ENCODE measurements around the gene EBF4.
"Not testable (repeated sequence)": the region's sequence is repeated elsewhere in the genome, so short reads cannot be mapped to it uniquely, and the experiment has no call there.

EBF4 gene

DNA sequence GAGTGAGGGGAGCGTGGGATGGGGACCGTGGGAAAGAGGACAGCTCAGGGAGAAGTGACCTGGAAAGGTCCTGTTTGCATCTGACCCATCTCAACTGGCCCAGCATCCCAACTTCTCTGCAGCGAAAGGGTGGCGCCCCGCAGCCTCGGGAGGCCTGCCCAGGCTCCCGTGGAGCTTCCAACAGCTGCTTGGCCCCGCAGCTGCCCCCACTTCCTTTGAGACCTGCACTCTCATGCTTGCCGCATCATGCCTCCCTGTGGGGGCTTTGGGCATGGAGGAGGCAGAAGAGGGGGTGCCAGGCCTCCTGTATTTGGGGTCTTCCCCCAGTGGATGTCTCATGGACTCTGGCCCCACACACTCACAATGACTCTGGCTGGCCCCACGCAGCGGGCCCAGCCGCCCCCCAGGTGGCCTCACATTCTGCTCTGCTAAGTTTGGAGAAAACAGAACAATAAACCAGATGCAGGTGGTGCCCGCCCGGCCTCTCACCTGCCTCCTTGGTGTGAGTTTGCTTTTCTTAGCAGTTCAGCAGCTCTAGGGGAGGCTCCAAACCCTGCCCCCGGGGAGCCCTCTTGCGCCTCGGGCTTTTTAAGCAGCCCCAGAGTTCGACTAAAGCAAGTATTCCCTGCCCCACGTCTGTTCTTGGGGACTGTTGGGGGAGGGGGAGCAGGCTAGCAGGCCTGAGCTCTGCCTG lies 67.2 kb downstream of the EBF4 start:
- DNase-seq = no peak

DNA sequence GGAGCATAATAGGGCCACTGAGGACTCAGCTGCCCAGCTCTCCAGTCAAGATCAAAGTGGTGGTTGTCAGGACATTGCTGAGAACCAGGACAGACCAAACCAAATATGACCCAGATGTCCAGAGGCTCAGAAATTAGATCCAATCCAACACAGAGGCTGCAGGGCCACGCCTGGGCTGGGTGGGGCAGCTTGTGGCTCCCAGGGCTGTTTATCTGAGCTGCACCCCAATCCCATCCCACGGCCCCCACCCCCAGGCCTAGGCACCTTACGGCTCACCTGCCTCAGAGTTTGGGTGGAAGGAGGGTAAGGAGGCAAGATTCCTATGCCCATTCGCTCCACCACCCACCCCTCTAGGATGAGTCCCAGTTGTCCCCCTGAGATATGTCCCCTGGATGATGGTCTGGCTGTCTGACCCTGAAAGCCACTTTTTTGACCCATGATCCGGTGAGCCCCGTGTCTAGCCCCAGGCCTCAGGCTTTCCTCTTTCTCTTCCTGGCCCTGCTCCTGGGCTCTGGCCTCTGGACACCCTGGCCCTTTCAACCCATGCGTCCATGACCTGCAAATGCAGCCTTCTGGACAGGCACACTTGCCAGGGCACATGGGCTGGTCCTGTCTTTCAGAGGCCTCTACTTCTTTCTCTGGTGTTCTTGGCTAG lies 67.8 kb downstream of the EBF4 start:
- DNase-seq = no peak

DNA sequence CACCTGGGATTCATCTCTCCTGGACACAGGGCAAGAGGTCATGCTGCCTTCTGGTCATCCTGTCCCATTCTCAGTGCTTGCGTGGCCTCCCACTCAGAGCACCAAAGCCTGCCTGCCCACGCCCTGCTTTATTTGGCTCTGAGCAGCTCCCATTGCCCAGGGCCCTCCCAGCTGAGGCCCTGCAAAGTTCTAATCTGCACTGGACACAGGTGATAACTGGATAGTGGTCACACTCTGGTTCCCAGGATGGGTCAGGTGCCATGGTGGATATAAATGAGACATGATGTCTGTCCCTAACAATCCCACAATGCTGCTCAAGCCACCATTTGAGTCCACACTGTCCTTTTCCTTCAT lies 68.3 kb downstream of the EBF4 start:
- no peak for DNase-seq

DNA sequence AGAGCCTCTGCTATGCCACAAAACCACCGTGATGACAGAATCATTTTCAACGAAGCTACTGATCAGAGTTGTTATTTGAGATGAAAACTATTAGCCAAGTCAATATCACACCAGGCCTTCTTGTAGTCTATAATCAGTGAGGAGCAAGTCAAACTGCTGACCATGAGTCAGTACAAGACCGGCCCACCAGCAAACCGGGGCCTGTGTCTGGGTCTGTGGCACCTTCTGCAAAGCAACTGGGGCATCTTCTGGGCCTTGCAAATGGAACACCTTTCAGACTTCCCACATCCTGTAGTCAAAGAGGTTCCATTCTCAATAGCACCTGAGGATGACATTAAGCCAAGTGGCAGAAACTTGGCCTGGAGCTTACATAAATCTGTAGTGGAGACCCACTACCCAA lies 69.3 kb downstream of the EBF4 start:
- DNase-seq = no peak

DNA sequence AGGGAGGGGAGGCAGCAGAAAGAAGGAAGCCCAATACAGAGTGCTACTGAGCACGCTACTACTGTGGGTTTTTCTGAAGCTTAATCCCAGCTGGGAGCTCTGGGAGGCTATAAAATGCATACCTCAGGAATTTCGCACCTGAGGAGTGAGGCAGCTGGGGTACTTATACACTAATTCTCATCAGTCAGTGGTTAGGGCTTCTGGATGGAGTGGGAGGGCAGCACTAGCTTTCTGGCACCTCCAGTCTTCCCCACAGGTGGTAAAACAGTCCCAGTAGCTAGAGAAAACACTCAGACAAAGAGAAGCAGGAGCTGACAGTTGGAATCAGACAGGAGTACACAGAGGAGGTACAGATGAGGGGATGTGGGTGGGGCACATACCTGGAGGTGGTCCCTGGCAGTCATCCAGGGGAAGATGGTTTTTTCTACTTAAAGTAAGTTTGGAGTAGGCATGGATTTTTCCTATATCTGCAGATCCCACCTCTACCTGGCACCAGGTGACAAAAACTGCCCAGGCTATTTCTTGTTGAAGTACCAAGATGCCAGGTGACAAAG lies 70.1 kb downstream of the EBF4 start:
- no peak for DNase-seq

DNA sequence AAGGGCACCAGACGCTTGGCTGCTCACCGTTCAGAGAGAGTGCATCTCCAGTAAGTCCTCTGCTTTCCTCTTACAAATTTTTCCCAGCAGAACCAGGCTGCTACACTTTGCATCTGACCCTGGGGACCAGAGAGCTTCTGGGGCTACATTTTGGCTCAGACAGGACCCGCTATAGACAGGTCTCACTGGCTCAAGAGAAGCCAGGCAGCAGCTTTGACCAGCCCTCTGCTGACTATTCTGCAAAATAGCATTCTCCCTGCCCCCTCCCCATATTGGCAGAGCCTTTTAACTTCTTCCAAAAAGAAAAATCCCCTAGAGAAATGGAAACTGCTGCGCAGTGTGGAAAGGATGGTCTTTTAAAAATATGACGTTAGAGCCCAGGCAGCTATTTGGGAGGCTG lies 70.6 kb downstream of the EBF4 start:
- DNase-seq = no peak

DNA sequence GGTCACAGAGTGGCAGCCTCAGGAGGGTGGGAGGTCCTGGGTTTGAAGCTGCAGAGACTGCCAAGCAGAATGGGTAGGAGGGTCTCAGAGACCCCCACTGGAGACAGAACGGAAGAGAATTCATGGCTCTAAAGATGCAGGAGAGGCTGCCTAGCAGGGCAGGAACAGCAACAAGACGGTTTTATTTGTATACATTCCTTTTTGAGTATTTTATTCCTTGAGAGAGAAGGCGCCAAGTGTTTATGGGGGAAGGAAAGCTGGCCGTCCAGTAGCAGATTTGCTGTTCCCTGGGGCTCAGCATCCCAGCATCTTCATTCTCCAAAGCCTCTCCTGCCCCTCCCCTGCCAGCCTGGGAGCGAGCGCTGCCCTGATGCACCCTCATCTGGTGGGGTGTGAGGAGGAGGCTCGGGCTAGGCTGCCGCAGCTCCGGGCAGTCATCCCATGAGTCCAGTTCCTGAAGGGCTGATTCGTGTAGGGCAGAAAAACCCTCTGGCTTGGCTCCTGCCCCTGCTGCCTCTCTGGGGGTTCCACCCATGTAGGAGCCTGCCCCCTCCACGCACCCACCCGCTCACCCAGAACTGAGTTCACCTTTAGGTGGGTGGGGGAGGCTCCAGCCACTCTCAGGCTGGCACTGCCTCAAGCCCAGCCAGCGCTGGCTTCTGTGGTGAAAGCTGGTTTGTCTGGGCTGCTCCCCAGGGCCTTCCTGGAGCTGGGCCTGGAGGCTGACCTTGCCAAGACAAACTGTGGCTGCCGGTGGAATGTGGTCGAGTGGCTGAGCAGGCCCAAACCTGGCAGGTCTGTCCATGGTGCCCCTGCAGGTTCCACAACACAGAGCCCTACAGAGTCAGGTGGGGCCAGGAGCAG lies 75.4 kb downstream of the EBF4 start:
- no peak for DNase-seq

DNA sequence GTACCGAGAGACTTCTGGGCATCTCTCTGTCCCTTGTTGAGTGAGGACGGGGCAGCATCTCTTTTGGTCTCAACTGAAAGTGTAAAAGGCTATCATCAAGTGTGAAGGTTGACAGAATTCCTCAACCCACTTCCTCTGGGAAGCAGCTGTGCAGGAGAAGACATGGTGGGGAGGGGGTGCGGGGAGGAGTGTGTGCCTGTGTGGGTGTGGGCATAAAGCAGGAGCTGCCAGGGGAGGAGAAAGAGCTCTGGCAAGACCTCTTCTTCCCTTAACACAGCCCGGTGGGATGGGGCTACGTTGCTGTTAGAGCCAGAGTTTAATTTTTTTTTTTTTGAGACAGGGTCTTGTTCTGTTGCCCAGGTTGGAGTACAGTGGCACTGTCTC lies 76.0 kb downstream of the EBF4 start:
- DNase-seq = no peak

DNA sequence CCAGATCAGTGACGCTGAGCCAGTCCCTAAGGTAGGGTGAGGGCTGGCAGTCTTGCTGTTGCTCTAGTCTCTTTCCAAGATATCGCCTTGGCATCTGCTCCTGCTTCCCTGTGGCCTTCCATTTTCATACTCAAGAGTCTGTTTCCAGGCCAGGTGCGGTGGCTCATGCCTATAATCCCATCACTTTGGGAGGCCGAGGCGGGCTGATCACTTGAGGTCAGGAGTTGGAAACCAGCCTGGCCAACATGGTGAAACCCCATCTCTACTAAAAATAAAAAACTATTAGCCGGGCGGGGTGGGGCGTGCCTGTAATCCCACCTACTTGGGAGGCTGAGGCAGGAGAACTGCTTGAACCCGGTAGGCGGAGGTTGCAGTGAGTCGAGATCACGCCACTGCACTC lies 77.5 kb downstream of the EBF4 start:
- not testable (repeated sequence) for DNase-seq

DNA sequence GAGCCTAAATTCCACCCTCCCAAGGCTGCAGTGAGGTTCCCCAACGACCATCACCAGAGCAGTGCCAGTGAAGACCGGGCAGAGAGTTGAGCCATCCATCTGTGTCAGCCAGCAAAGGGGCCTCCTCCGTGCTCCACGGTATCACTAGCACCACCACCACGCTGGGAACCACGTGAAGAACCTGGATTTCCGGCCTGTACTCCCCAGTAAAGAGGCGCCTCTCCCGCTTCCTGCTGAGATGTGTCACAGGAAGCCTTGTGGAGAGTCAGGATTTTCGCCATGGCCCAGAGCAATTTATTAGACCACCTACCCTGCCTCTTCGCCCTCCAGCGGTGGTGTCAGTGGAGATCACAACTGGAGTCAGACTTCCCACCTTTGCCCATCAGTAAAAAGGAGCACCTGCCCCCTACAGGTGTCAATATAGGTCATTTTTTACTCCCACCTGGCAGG lies 79.1 kb downstream of the EBF4 start:
- no peak for DNase-seq

DNA sequence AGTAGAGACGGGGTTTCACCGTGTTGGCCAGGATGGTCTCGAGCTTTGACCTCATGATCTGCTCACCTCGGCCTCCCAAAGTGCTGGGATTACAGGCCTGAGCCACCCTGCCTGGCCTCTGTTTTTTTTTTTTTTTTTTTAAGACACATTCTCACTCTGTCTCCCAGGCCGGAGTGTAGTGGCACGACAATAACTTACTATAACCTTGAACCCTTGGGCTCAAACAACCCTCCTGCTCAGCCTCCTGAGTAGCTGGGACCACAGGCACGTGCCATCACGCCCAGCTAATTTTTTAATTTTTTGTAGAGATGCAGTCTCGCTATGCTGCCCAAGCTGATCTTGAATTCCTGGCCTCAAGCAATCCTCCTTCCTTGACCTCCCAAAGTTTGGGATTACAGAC lies 81.2 kb downstream of the EBF4 start:
- no peak for DNase-seq

DNA sequence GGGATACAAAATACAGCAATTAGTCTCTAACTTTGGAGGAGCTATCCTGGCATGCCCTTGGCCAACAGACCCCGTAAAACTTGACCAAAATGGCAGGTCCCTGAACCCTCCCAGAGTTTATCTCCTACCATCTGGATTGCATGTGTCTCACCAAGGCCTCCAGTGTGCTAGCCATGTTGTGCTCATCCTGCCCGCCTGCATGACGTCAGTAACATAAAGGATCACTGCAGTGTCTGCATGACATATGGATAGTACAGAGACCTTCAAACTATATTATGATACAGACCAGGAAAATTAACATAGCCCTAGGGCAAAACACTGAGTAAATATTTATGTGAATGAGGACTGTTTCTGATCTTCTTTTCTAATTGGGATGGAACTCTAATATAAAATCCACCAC lies 82.6 kb downstream of the EBF4 start:
- no peak for DNase-seq

DNA sequence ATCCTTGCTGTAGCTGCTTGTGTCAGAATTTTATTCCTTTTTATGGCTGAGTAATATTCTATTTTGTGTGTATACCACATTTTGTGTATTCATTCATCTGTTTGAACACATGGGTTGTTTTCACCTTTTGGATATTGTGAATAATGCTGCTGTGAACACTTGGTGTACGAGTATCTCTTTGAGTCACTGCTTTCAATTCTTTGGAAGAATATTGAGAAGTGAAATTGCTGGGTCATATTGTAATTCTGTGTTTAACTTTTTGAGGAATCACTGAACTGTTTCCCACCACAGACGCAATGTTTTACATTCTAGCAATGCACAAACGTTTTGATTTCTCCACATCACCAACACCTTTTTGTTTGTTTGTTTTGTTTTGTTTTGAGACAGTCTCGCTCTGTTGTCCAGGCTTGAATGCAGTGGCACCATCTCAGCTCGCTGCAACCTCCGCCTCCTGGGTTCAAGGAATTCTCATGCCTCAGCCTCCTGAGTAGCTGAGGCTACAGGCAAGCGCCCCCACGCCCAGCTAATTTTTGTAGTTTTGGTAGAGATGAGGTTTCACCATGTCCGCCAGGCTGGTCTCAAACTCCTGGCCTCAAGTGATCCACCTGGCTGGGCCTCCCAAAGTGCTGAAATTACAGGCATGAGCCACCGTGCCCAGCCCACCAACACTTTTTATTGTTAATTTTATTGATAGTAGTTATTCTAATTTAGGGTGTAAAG lies 86.2 kb downstream of the EBF4 start:
- DNase-seq = no peak

DNA sequence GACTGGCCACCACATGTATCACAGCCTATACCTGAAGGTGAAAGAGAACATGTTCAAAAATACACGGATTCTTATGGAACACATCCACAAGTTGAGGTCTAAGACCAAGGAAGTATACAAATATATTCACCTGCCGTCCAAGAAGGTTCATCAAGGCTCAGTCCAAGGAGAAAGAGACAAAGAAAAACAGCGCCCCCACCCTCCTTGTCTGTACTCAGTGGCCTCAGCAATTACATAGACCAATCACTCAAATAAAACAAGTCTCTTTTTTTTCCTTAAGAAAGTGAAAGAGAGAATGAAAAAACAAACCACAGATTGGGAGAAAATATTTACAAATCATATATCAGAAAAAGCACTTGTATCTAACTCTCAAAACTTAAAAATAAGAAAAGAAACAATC lies 88.4 kb downstream of the EBF4 start:
- DNase-seq = no peak

DNA sequence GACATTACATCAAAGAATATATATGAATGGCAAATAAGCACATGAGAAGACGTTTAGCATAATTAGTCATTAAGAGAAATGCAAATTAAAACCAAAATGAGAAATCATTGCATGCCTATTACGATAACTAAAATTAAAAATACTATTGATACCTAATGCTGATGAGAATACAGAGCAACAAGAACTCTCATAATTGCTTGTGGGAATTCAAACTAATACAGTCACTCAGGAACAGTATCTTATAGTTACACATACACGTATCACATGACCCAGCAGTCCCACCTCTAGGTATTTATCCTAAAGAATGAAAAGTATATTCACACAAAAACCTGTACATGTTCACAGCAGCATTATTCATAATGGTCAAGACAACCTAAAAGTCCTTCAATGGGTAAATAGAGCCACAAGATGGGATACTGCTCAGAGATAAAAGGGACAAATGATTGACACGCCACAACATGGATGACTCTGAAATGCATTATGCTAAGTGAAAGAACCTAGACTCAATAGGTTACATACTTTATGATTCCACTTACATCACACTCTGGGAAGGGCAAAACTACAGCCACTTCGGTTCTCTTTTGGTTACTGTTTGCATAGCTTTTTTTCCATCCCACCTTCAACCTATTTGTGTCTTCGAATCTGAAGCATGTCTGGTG lies 91.5 kb downstream of the EBF4 start:
- no peak for DNase-seq

DNA sequence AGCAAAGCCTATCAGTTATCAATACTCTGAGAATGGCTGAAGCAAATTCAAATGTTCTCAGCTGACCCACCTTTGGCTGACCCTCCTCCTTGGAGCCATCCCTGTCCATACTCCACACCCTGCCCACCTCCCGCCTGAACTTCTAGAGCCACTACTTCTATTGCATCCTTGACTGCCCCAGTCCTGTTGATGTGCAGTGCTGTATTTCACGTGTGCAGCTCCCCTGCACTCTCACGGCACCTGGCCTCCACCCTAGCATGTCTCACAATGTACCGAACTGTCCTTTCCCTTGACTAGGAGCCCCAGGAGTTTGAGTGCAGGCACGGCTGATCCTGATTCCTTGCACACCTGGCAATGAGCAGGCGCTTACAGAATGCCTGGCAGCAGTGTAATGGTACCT lies 100.9 kb downstream of the EBF4 start:
- DNase-seq = no peak

DNA sequence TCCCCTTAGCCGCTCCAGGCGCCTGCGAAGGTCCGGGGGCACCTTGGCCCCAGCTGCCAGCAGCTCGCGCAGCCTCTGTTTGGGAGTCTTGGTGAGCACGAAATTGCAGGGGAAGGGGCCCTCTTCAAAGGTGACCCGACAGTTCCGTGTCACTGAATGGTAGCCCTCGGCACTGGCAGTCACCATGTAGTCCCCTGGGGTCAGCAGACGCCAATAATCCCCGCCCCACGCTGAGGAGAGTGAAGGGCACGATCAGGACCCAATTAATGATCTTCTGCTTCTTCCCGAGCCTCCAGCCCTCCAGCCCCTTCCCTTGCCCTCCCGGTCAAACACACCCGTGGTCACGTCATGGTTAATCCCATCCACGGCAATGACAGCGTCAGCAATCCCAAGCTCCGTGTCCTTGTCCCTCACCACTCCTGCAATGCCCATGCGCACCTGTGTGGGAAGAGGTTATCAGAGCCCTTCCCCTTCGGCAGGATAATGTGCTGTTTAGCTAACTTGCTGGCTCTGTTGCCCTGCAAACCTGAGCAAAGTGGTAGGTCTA lies 101.7 kb downstream of the EBF4 start:
- DNase-seq = no peak

DNA sequence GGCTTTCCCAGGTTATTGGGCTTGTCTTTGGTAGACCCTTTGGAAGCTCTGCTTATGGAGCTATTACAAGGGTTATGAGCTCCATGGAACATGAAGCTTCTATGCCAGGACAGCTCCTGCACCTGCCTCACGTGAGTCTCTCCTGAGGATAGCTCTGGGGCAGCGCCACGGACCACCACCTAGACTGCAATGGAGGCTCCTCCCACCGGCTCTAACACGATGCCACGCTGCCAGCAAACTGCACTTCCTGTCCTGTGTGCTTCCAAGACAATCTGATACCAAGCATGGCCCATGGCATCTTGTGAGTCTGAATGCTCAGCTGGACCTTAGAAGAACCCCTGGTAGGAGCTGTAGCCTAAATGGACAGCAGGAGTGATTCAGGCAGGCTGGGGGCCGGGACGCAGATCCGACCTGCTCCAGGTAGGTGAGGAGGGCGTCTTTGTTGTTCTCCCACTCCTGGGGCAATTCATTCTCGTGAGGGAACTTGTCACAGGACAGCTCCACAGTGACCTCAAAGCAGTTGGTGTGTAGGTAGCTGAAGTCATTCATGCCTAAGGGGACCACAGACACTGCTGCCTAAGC lies 102.4 kb downstream of the EBF4 start:
- DNase-seq = no peak

DNA sequence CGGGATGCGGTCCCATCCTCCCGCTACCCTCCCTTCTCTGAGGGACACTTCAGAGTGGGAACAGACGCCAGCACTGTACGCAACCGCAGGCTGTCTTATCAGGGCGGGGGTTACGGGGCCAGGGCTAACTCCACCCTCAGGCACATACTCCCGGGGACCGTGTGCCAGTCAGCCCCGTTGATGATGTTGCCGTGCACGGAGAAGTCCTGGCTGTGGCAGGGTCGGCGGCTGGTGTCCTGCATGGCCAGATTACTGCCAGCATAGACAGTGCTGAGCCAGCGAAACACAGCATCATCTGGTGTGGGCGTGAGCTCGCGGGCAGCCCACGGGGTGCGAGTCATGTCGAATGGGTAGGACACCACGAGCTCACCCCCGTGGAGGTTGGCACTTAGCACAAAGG lies 102.9 kb downstream of the EBF4 start:
- DNase-seq = no peak

DNA sequence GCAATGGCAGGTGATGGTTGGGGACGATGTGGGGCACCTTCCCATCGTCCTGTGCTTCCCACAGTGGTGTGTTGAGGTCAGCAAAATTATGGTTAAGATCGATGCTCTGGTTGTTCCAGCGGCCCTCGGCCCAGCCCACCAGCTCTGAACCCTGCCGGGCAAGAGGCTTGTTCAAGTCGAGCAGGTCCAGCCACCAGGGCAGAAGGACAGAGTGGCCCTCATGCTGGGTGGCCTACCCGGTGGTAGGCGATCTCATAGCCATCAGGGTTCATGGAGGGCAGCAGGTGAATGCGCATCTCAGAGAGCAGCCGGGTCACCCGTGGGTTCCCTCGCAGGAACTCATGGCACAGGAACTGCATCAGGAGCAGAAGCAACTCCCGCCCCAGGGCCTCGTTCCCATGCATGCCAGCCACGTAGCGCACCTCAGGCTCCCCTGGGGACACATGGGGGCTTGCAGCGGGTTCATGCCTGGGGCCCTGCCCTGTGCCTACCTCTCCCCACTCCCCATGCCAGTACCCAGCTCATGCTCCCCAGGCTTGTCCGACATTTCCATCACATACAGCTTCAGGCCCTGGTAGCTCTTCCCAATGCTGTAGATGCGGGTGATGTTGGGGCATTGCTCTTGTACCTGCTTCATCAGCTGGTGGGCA lies 103.6 kb downstream of the EBF4 start:
- no peak for DNase-seq
